Measurements from ENCODE around the gene MAST1. TPM values are rescaled to one million over a fixed set of nuclear protein-coding genes. Genes with fewer than 3 reads are reported as not detected.
"Not testable (repeated sequence)": the region's sequence is repeated elsewhere in the genome, so short reads cannot be mapped to it uniquely, and the experiment has no call there.

MAST1 gene
- total RNA-seq, 1 experiment from 2014 or later = 28.9 TPM

DNA sequence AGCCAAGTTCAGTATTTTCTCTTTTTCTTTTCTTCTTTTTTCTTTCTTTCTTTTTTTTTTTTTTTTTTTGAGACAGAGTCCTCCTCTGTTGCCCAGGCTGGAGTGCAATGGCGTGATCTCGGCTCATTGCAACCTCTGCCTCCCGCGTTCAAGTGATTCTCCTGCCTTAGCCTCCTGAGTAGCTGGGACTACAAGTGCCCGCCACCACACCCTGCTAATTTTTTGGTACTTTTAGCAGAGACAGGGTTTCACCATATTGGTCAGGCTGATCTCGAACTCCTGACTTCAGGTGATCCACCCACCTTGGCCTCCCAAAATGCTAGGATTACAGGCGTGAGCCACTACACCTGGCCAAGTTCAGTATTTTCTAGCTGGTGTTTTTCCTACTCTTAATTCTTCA is 40.7 kb upstream of the MAST1 start:
- ChIA-PET POLR2A (interaction anchor here (0.7 kb wide), 1 partner anchor 20 kb away, joined by 3 read pairs; no protein-coding TSS in a partner anchor), RAD21 (ENCODE audit: low non-redundant PET in 1 of 2, low total read pairs in 2 of 2, uncharacterized antibody in 2 of 2, unreplicated experiment in 2 of 2) (interaction anchor here (1.8 to 3.4 kb wide), 3 partner anchors 20 to 31 kb away, joined by 5 to 15 read pairs (median 12); no protein-coding TSS in a partner anchor), CTCF (interaction anchor here (0.6 to 6.4 kb wide), 6 partner anchors 8 to 348 kb away, joined by 3 to 123 read pairs (median 4); partner anchors contain the start of gene RNASEH2A)
- not testable (repeated sequence) for H2AFZ ChIP-seq (ENCODE audit: low read depth, low read length, poor library complexity, severe bottlenecking); H3K9me3 ChIP-seq (ENCODE audit: control insufficient read depth in 1 of 2, insufficient read depth in 1 of 2, low read depth in 1 of 2, low read length in 2 of 2); ATAC-seq; H3K4me2 ChIP-seq (ENCODE audit: low read length); H3K9ac ChIP-seq (ENCODE audit: low read length); H3K27ac ChIP-seq (ENCODE audit: low read depth, low read length); H3K9me2 ChIP-seq (ENCODE audit: insufficient read depth); H3K4me3 ChIP-seq (replicated peaks in 1 of 2; ENCODE audit: low read depth in 1 of 2, low read length in 2 of 2); DNase-seq (ENCODE audit: low read depth, low spot score); H4K20me1 ChIP-seq (ENCODE audit: insufficient read depth); H3K27me3 ChIP-seq (ENCODE audit: insufficient read depth, low read length); BruUV-seq (replicated peaks)
- Histone ChIP-seq H3K36me3 (ENCODE audit: control insufficient read depth in 1 of 2, insufficient read depth in 2 of 2, low read length in 2 of 2) (peaks cover 4 to 19% of the 10 kb centered on the region in 2 experiments; a peak in 3 of 4 replicates), H3K4me1 (ENCODE audit: control insufficient read depth in 1 of 2, insufficient read depth in 2 of 2, low read length in 2 of 2) (peaks cover 32 to 66% of the 10 kb centered on the region in 2 experiments), H3K79me2 (ENCODE audit: insufficient read depth, low read length) (peaks cover 31% of the 10 kb centered on the region)
- intact Hi-C loops (cut with micrococcal nuclease) = loop anchor here (2.0 kb wide), 1 partner anchor 121 kb away; no protein-coding TSS in a partner anchor

DNA sequence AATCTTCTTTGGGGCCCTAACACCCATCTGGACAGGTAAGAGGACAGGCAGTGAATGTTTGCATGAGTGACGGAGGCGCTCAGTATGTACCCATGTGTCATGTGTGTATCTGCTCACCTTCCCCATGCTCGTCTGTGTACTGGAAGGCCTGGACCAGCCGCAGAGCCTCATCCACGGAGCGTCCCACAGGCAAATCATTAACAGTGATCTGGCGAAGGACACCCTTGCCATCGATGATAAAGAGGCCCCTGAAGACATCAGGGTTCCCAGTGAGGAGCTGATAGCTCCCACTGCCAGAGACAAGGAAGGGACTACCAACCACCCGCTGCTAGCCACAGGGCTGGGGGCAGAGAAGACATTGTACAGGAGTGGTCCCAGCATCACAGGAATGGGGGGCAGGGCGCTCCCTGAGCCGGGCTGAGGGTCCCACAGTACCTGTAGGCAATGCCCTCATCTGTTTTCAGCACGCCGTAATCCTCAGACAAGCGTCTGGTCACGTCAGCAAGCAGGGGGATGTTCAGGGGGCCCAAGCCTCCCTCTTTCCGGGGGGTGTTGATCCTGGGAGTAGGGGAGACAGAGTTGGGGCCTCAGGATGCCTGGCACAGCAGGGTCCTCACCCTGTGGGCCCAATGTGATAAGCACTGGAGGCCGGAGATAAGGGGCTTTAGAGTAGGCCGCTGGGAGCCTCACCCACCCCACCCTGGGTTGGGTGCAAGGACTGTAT is 38.4 kb upstream of the MAST1 start:
- H3K9ac ChIP-seq (ENCODE audit: low read length) = peak overlapping the region; percentile 94; the same call in 1 of the 2 replicates
- peaks cover 23 to 46% of the 10 kb centered on the region in 2 experiments for H3K4me1 ChIP-seq (ENCODE audit: control insufficient read depth in 1 of 2, insufficient read depth in 2 of 2, low read length in 2 of 2)
- POLR2A ChIA-PET = interaction anchor here (1.0 to 1.8 kb wide), 4 partner anchors 8 to 63 kb away, joined by 3 to 5 read pairs (median 4); partner anchors contain the start of genes GET3 and JUNB
- no peaks in the 10 kb centered on the region for H3K27me3 ChIP-seq (ENCODE audit: insufficient read depth, low read length)
- H2AFZ ChIP-seq (ENCODE audit: low read depth, low read length, poor library complexity, severe bottlenecking) = no peak overlapping the region
- RAD21 ChIA-PET (ENCODE audit: low non-redundant PET in 1 of 2, low total read pairs in 2 of 2, uncharacterized antibody in 2 of 2, unreplicated experiment in 2 of 2) = no interaction called here
- peak overlapping the region; percentile 86; the same call in 1 of the 2 replicates for H3K27ac ChIP-seq (ENCODE audit: low read depth, low read length)
- no TSS peak for BruUV-seq (replicated peaks)
- DNase-seq (ENCODE audit: low read depth, low spot score) = no peak
- intact Hi-C loops (cut with micrococcal nuclease) = loop anchor here (5.0 kb wide), 1 partner anchor 37 kb away; the partner anchor contains the start of gene MAST1
- no peaks in the 10 kb centered on the region for H3K9me3 ChIP-seq (ENCODE audit: control insufficient read depth in 1 of 2, insufficient read depth in 1 of 2, low read depth in 1 of 2, low read length in 2 of 2)
- no peaks in the 10 kb centered on the region for H3K9me2 ChIP-seq (ENCODE audit: insufficient read depth)
- H4K20me1 ChIP-seq (ENCODE audit: insufficient read depth) = no peaks in the 10 kb centered on the region
- no peak for ATAC-seq
- CTCF ChIA-PET = interaction anchor here (0.9 to 6.4 kb wide), 2 partner anchors 23 to 40 kb away, joined by 3 to 87 read pairs; no protein-coding TSS in a partner anchor
- peaks cover 4 to 19% of the 10 kb centered on the region in 2 experiments; a peak in 3 of 4 replicates for H3K36me3 ChIP-seq (ENCODE audit: control insufficient read depth in 1 of 2, insufficient read depth in 2 of 2, low read length in 2 of 2)
- peaks cover 25% of the 10 kb centered on the region for H3K79me2 ChIP-seq (ENCODE audit: insufficient read depth, low read length)
- H3K4me3 ChIP-seq (replicated peaks in 1 of 2; ENCODE audit: low read depth in 1 of 2, low read length in 2 of 2) = peak overlapping the region; percentile 93 to 97
- H3K4me2 ChIP-seq (ENCODE audit: low read length) = peak overlapping the region; percentile 100
- TF ChIP-seq, protein P1, sequence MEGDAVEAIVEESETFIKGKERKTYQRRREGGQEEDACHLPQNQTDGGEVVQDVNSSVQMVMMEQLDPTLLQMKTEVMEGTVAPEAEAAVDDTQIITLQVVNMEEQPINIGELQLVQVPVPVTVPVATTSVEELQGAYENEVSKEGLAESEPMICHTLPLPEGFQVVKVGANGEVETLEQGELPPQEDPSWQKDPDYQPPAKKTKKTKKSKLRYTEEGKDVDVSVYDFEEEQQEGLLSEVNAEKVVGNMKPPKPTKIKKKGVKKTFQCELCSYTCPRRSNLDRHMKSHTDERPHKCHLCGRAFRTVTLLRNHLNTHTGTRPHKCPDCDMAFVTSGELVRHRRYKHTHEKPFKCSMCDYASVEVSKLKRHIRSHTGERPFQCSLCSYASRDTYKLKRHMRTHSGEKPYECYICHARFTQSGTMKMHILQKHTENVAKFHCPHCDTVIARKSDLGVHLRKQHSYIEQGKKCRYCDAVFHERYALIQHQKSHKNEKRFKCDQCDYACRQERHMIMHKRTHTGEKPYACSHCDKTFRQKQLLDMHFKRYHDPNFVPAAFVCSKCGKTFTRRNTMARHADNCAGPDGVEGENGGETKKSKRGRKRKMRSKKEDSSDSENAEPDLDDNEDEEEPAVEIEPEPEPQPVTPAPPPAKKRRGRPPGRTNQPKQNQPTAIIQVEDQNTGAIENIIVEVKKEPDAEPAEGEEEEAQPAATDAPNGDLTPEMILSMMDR (IDR thresholded peaks at IDR 0.05 in 2 of 3, conservative IDR thresholded peaks at IDR 0.05 in 1 of 3; ENCODE audit: borderline replicate concordance in 1 of 3, insufficient read depth in 1 of 3, low read depth in 2 of 3, low read length in 2 of 3) = no peak
- TF ChIP-seq EGR1 (IDR thresholded peaks at IDR 0.05; ENCODE audit: low read depth) (no peak), SRF (IDR thresholded peaks at IDR 0.05; ENCODE audit: low read depth) (no peak), POLR2AphosphoS5 (IDR thresholded peaks at IDR 0.05; ENCODE audit: low read depth, low read length) (no peak)
